Limb (tissue), 2 donors: ENCODE measurements around the gene SQSTM1.
"Not testable (repeated sequence)": the region's sequence is repeated elsewhere in the genome, so short reads cannot be mapped to it uniquely, and the experiment has no call there.

Experiments
- DNase-seq, 2 donors: peaks; one replicate each; pipeline ENCODE4 v3.0.0-alpha.2; 2016; ENCODE audit errors: extremely low spot score in 2 of 2

Gene SQSTM1

DNA sequence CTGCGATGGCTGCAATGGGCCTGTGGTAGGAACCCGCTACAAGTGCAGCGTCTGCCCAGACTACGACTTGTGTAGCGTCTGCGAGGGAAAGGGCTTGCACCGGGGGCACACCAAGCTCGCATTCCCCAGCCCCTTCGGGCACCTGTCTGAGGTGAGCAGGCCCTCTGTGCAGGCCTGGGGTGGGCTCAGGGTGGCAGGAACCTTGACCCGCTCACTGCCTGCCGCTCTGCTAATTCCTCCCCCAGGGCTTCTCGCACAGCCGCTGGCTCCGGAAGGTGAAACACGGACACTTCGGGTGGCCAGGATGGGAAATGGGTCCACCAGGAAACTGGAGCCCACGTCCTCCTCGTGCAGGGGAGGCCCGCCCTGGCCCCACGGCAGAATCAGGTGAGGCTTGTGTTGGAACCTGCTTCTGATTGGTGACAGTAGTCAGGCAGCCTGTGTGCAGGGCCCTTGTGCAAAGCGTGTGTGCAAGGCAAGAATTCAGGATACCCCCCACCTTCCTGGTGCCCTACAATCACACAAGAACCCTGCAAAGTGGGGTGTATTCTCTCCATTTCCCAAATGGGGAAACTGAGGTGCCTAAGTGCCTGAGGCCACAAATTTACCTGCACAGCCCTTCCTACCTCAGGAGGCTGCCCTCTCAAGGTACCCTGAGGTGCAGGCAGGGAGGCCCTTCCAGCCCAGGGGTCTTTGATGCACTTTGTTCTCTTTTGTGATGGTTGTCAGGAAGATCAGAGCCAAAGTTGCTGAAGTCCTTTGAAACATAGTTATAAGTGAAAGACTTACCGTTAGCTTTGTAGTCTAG, 3.4 kb downstream of the SQSTM1 start:
- DNase-seq: no peak

DNA sequence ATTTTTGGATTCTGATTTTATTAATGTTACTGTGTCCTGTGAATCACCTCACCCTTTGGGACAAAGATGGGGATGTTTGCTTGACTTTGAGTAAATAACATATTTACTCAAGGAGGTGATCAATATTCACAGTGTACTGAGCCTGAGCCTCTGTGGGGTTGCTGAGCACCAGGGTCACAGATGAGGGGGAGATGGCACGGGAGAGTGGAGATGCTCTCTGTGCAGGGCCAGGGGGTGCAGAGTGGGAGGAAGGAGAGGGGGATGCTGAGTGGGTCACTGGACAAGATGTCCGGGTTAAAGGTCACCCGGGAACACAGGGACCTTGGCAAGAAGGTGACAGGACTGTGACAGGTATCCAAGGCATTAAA, 4.0 kb downstream of the SQSTM1 start:
- no peak for DNase-seq

GRCh38 chr5:179825655-179826182, 5.0 kb downstream of the SQSTM1 start:
- no peak for DNase-seq

GRCh38 chr5:179827680-179828079, 7.0 kb downstream of the SQSTM1 start:
- DNase-seq: no peak

- DNase-seq: no peak
These were observed 8.2 kb downstream of the SQSTM1 start for GRCh38 chr5:179828756-179829421.

DNA sequence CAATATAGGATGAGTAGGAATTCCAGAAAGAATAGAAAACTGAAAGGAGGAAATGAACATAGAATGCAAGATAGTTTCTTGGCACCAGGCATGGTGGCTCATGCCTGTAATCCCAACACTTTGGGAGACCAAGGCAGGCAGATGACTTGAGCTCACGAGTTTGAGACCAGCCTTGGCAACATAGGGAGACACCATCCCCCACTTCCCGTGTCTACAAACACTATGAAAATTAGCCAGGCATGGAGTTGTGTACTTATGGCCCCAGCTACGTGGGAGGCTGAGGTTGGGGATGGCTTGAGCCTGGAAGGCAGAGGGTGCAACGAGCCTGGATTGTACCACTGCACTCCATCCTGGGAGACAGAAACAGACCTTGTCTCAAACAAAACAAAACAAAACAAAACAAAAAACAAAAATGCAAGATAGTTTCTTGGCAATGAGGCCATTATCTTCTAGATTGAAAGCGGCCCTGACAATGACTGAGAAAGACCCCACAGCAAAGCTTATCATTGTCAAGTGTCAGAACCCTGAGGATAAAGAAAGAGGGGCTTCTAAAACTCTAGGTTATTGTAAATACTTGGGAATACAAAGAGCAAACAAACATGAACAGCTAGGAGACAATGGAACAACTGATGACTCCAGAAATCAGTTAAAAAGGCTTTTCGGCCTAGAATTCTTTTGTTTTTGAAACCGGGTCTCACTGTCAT, 9.2 kb downstream of the SQSTM1 start:
- no peak for DNase-seq

DNA sequence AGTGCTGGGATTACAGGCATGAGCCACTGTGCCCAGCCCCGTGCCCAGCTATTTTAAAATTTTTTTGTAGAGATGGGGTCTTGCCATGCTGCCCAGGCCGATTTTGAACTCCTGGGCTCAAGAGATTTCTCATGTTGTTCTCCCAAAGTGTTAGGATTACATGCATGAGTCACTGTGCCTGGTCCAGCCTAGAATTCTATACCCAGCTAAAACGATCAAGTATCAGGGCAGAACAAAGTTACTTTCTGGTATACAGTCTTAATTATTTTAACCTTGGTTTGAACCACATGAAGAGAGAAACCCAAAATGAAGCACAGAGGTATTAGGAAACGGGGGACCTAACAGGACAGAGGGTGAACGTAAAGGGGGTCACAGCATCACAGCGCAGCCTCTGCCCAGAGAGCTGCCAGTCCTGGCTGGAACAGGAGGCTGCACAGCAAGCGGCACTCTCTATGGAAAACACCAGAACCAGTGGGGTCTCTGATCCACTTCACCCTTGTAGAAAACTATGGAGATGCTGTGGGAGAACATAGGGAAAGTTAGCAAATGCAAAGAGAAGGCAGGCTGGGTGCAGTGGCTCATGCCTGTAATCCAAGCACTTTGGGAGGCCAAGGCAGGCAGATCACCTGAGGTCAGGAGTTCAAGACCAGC, 10.2 kb downstream of the SQSTM1 start:
- DNase-seq: no peak

DNA sequence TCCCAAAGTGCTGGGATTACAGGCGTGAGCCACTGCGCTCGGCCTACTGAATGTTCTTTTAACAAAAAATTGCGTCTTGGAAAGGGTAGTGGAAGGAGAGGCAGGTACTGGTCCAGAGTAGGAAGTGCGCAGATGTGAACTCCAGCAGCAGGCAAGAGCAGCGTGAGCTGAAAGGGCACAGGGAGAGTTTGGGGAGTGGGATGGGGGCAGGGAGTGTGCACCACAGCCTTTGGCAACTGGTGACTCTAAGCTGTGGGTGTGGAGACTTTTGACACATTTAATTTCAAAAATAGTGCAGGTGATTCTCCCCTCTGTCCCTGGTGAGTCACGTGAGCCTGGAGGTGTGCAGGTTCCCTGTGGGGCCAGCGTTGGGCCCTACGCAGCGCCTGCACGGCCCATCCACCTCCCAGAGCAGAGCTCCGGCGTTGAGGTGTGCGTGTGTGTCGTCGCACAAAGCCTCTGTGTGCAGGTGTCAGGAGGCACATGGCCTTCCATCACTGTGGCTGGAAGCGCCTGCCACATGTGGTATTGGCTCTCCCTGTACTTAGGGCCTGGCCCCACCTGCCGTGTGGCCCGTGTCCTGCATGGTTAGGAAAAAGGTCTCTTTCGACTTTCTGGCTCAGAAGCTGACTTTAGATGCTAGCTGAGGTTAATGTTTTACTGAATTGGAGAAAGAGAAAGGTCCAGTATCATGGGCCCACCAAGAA, 11.5 kb downstream of the SQSTM1 start:
- no peak for DNase-seq

- DNase-seq: no peak
These were observed 12.5 kb downstream of the SQSTM1 start for GRCh38 chr5:179833056-179833708.

DNA sequence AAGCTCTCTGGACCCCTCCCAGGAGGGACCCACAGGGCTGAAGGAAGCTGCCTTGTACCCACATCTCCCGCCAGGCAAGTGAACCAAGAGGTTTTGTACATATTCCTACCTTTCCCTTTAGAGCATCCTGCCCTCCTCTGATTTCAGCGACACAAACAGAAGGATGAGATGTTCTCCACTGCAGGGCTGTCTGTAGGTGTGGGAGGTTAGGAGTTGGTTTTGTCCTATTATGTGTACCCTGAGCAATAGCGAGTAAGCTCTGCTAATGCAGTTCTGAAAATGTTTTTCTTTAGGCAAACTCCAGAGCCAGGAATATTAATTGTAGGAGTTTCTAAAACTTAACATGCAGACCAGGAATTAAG, 13.0 kb downstream of the SQSTM1 start:
- no peak for DNase-seq

DNA sequence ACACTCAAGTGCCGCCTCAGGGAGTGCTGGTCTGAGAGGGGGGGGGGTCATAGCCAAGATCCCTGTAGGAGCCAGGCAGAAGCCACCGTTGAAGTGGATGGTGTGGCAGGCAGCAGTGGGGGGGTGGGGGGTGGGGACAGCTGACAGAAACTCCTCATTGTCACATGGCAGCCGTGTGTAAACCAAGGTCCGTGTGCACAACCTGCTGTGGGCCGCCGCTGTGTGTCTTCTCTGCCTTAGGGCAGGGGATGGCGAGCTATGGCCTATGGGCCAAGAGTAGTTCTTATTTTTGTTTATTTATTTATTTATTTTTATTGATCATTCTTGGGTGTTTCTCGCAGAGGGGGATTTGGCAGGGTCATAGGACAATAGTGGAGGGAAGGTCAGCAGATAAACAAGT, 13.4 kb downstream of the SQSTM1 start:
- DNase-seq: no peak

- not testable (repeated sequence) for DNase-seq
These were observed 14.2 kb downstream of the SQSTM1 start for GRCh38 chr5:179834871-179835270.

- no peak for DNase-seq
These were observed 15.7 kb downstream of the SQSTM1 start for GRCh38 chr5:179836225-179837019.

DNA sequence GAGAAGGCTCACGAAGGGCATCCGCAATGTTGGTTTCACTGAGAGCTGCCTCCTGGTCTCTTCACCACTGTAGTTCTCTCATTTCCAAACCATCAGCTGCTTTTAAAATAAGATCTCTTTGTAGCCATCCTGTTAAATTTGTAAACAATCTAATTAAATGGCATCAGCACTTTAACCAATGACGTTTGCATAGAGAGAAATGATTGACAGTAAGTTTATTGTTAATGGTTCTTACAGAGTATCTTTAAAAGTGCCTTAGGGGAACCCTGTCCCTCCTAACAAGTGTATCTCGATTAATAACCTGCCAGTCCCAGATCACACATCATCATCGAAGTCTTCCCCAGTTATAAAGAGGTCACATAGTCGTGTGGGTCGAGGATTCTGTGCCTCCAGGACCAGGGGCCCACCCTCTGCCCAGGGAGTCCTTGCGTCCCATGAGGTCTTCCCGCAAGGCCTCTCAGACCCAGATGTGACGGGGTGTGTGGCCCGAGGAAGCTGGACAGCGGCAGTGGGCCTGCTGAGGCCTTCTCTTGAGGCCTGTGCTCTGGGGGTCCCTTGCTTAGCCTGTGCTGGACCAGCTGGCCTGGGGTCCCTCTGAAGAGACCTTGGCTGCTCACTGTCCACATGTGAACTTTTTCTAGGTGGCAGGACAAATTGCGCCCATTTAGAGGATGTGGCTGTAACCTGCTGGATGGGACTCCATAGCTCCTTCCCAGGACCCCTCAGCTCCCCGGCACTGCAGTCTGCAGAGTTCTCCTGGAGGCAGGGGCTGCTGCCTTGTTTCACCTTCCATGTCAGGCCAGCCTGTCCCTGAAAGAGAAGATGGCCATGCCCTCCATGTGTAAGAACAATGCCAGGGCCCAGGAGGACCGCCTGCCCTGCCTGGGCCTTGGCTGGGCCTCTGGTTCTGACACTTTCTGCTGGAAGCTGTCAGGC, 16.6 kb downstream of the SQSTM1 start:
- no peak for DNase-seq

DNA sequence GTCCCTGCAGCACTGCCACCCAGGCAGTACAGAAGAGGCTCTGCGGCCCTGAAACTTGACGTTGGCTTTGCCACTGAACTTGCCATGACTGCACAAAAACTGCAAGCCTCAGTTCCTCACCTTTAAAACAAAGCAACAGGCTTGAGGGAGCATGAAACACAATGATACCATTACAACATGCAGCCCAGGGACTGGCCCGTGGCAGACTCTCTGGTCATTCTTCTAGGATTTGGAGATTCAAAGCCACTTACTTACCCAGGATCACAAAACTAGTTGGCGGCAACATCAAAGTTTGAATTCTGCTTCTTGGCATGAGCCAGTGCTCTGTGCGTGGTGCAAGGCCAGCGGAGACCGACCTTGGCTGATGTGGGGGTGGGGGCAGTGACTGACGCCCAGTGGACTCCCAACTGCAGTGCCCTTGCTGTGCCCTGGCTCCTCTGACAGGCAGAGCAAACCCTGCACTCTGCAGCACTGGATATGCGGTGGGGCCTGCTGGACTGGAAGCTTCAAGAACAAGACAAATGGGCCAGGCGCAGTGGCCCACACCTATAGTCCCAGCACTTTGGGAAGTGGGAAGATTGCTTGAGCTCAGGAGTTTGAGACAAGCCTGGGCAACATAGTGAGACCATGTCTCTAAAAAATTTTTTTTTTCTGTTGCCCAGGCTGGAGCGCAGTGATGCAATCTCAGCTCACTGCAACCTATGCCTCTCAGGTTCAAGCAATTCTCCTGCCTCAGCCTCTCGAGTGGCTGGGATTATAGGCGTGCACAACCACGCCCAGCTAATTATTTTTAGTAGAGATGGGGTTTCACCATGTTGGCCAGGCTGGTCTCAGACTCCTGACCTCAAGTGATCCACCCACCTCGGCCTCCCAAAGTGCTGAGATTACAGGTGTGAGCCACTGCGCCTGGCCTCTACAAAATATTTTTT, 18.9 kb downstream of the SQSTM1 start:
- no peak for DNase-seq

GRCh38 chr5:179840321-179840720, 19.6 kb downstream of the SQSTM1 start:
- no peak for DNase-seq

DNA sequence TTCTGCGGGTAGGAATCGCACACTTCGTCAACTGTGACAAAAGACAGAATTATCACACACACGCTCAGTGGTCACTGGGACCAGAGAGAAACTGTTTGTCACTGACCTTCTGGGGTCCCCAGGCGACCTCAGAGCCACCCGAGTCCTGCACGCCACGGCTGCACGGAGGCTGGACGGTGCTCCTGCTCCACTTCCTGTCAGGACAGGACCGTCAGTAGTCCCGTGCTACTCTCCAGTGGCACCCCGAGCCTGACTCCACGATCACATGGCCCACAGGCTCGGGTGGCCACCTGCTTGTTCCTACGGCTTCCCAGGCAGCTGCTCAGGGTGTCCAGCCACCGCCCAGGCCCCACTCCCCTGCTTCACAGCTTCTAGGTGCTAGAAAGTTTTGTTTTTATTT, 20.1 kb downstream of the SQSTM1 start:
- DNase-seq: no peak

GRCh38 chr5:179841621-179842020, 20.9 kb downstream of the SQSTM1 start:
- no peak for DNase-seq
